Measurements from ENCODE around the gene CREM. TPM values are rescaled to one million over a fixed set of nuclear protein-coding genes. Genes with fewer than 3 reads are reported as not detected.
"Not testable (repeated sequence)": the region's sequence is repeated elsewhere in the genome, so short reads cannot be mapped to it uniquely, and the experiment has no call there.

The CREM gene
- total and polyA plus RNA-seq, 10 of the 15 experiments (the other 5 are each of a cell fraction or from before 2014, with no cell fraction given), result 51.3 to 115 (median 70.6) TPM

DNA sequence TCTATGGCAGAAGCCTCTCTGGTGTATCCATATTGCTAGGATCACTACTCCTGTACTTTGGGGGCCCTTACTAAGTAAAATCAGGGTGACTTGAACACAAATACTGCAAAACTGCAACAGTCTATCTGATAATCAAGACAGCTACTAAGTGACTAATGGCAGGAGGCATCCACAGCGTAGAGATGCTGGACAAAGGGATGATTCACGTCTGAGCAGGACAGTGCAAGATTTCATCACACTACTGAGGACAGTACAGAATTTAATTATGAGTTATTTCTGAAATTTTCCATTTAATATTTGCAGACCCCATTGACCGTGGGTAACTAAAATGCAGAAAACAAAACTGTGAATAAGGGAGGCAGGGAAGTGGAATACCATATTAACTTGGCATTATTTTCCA is 46.9 kb upstream of the CREM start:
- TF ChIP-seq NR2F1 (conservative IDR thresholded peaks at IDR 0.05) (no peak), JUNB (IDR thresholded peaks at IDR 0.05) (no peak), POLR2AphosphoS5 (IDR thresholded peaks at IDR 0.05; ENCODE audit: low read length) (no peak), TCF12 (IDR thresholded peaks at IDR 0.05; ENCODE audit: low read depth, low read length) (no peak), MYB (IDR thresholded peaks at IDR 0.05; ENCODE audit: borderline replicate concordance, low read depth, low read length) (no peak)
- TF ChIP-seq, protein P1, sequence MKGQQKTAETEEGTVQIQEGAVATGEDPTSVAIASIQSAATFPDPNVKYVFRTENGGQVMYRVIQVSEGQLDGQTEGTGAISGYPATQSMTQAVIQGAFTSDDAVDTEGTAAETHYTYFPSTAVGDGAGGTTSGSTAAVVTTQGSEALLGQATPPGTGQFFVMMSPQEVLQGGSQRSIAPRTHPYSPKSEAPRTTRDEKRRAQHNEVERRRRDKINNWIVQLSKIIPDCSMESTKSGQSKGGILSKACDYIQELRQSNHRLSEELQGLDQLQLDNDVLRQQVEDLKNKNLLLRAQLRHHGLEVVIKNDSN (IDR thresholded peaks at IDR 0.05; ENCODE audit: borderline replicate concordance, extremely low read length, insufficient read depth, low read depth, low read length), result no peak
- TF ChIP-seq, protein P2, sequence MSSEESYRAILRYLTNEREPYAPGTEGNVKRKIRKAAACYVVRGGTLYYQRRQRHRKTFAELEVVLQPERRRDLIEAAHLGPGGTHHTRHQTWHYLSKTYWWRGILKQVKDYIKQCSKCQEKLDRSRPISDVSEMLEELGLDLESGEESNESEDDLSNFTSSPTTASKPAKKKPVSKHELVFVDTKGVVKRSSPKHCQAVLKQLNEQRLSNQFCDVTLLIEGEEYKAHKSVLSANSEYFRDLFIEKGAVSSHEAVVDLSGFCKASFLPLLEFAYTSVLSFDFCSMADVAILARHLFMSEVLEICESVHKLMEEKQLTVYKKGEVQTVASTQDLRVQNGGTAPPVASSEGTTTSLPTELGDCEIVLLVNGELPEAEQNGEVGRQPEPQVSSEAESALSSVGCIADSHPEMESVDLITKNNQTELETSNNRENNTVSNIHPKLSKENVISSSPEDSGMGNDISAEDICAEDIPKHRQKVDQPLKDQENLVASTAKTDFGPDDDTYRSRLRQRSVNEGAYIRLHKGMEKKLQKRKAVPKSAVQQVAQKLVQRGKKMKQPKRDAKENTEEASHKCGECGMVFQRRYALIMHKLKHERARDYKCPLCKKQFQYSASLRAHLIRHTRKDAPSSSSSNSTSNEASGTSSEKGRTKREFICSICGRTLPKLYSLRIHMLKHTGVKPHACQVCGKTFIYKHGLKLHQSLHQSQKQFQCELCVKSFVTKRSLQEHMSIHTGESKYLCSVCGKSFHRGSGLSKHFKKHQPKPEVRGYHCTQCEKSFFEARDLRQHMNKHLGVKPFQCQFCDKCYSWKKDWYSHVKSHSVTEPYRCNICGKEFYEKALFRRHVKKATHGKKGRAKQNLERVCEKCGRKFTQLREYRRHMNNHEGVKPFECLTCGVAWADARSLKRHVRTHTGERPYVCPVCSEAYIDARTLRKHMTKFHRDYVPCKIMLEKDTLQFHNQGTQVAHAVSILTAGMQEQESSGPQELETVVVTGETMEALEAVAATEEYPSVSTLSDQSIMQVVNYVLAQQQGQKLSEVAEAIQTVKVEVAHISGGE (CRISPR knock-in tag; IDR thresholded peaks at IDR 0.05), result no peak
- no peaks in the 10 kb centered on the region for H3K4me1 ChIP-seq (ENCODE audit: control insufficient read depth, insufficient read depth, low read length)
- peaks cover 0 to 7% of the 10 kb centered on the region in 2 experiments; a peak in 2 of 4 replicates for H3K36me3 ChIP-seq (ENCODE audit: control insufficient read depth in 2 of 2, insufficient read depth in 2 of 2, low read length in 1 of 2)
- no peak overlapping the region for H3K27ac ChIP-seq (ENCODE audit: control insufficient read depth, insufficient read depth)
- DNase-seq (ENCODE audit: low read depth, low spot score) (no peak), FAIRE-seq (no peak), ATAC-seq (no peak)
- H3K27me3 ChIP-seq (replicated peaks in 1 of 2; ENCODE audit: control insufficient read depth in 2 of 2, insufficient read depth in 2 of 2, low read length in 1 of 2), result no peaks in the 10 kb centered on the region
- ChIA-PET CTCF (interaction anchor here (1.1 kb wide), 1 partner anchor 22 kb away, joined by 3 read pairs; no protein-coding TSS in a partner anchor), POLR2A (no interaction called here), RAD21 (ENCODE audit: unreplicated experiment) (no interaction called here), SMC1A (ENCODE audit: uncharacterized antibody, unreplicated experiment) (interaction anchor here (1.1 kb wide), 1 partner anchor 34 kb away, joined by 3 read pairs; no protein-coding TSS in a partner anchor)
- peaks cover 28% of the 10 kb centered on the region for H3K79me2 ChIP-seq (ENCODE audit: control insufficient read depth, insufficient read depth, low read length)
- no TSS peak for BruUV-seq (replicated peaks)
- no peak overlapping the region for H3K4me2 ChIP-seq (ENCODE audit: control insufficient read depth, insufficient read depth)
- H3K4me3 ChIP-seq, result no peak overlapping the region
- no peaks in the 10 kb centered on the region; the same call in 1 of the 2 replicates for H4K20me1 ChIP-seq (ENCODE audit: control insufficient read depth, insufficient read depth)
- 97% methylated on average over 3 of the region's 3 CpGs for WGBS (ENCODE audit: insufficient coverage, insufficient replicate concordance, low lambda C conversion rate, missing lambda C conversion rate)
- H3K9me3 ChIP-seq (replicated peaks; ENCODE audit: control insufficient read depth, insufficient read depth, low read length), result no peaks in the 10 kb centered on the region; the same call in 2 of the 3 replicates
- in situ Hi-C loops (cut with MboI) (no loop called here), intact Hi-C loops (cut with micrococcal nuclease; ENCODE audit: unreplicated experiment) (no loop called here)
- no peak overlapping the region for H3K9ac ChIP-seq (ENCODE audit: control insufficient read depth, insufficient read depth, low read length)
- H2AFZ ChIP-seq (ENCODE audit: control insufficient read depth, low read depth, low read length), result no peak overlapping the region

DNA sequence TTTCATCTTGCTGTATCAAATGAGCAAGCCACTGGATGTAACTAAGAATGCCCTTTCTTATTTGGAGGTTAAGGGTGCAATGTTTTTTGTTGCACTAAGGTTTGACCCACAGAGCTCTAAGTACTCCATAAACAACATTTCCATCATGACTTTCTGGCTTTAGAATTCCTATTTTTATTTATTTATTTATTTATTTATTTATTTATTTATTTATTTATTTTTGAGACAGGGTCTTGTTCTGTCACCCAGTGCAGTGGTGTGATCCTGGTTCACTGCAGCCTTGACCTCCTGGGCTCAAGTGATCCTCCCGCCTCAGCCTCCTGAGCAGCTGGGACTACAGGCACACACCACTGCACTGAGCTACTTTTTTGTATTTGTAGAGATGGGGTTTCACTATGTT is 46.4 kb upstream of the CREM start:
- H3K27me3 ChIP-seq (replicated peaks in 1 of 2; ENCODE audit: control insufficient read depth in 2 of 2, insufficient read depth in 2 of 2, low read length in 1 of 2); H2AFZ ChIP-seq (ENCODE audit: control insufficient read depth, low read depth, low read length); H3K36me3 ChIP-seq (ENCODE audit: control insufficient read depth in 2 of 2, insufficient read depth in 2 of 2, low read length in 1 of 2); BruUV-seq (replicated peaks); H3K4me2 ChIP-seq (ENCODE audit: control insufficient read depth, insufficient read depth); H3K9me3 ChIP-seq (replicated peaks; ENCODE audit: control insufficient read depth, insufficient read depth, low read length); H3K4me1 ChIP-seq (ENCODE audit: control insufficient read depth, insufficient read depth, low read length); H3K27ac ChIP-seq (ENCODE audit: control insufficient read depth, insufficient read depth); H4K20me1 ChIP-seq (ENCODE audit: control insufficient read depth, insufficient read depth); H3K4me3 ChIP-seq; DNase-seq (ENCODE audit: low read depth, low spot score); in situ Hi-C loops (cut with MboI); ATAC-seq; intact Hi-C loops (cut with micrococcal nuclease; ENCODE audit: unreplicated experiment); POLR2A ChIA-PET; RAD21 ChIA-PET (ENCODE audit: unreplicated experiment); FAIRE-seq; H3K9ac ChIP-seq (ENCODE audit: control insufficient read depth, insufficient read depth, low read length): not testable (repeated sequence)
- peaks cover 29% of the 10 kb centered on the region for H3K79me2 ChIP-seq (ENCODE audit: control insufficient read depth, insufficient read depth, low read length)
- 96% methylated on average over 1 of the region's 1 CpG for WGBS (ENCODE audit: insufficient coverage, insufficient replicate concordance, low lambda C conversion rate, missing lambda C conversion rate)
- ChIA-PET CTCF (interaction anchor here (1.1 kb wide), 1 partner anchor 21 kb away, joined by 3 read pairs; no protein-coding TSS in a partner anchor), SMC1A (ENCODE audit: uncharacterized antibody, unreplicated experiment) (interaction anchor here (1.1 to 1.2 kb wide), 2 partner anchors 35 to 39 kb away, joined by 3 read pairs; no protein-coding TSS in a partner anchor)

All from GM12878 (cell line).